Mucosa of rectum (tissue), 2 donors: ENCODE results near the gene MIOX.
"Not testable (repeated sequence)": the region's sequence is repeated elsewhere in the genome, so short reads cannot be mapped to it uniquely, and the experiment has no call there.

Experiments
- H3K27ac ChIP-seq, 2 donors: one replicate each; pipeline ENCODE4 v1.7.0; 2013; ENCODE audit warnings: inconsistent platforms in 2 of 2, low read depth in 2 of 2, low read length in 2 of 2
- H3K27me3 ChIP-seq, 2 donors: one replicate each; pipeline ENCODE4 v1.7.0; 2013; ENCODE audit warnings: low read length in 2 of 2; ENCODE audit not compliant: control insufficient read depth in 2 of 2, insufficient read depth in 2 of 2
- H3K36me3 ChIP-seq, 2 donors: one replicate each; pipeline ENCODE4 v1.7.0; 2013; ENCODE audit warnings: low read length in 2 of 2; ENCODE audit not compliant: control insufficient read depth in 2 of 2, insufficient read depth in 2 of 2
- H3K4me1 ChIP-seq, 2 donors: one replicate each; pipeline ENCODE4 v1.7.0; 2013; ENCODE audit warnings: low read length in 2 of 2, mild to moderate bottlenecking in 1 of 2; ENCODE audit not compliant: control insufficient read depth in 2 of 2, insufficient read depth in 2 of 2
- H3K4me3 ChIP-seq, 2 donors: one replicate each; pipeline ENCODE4 v1.7.0; 2013; ENCODE audit warnings: low read length in 2 of 2
- H3K9ac ChIP-seq, 2 donors: one replicate each; pipeline ENCODE4 v1.7.0; 2013; ENCODE audit warnings: low read length in 2 of 2, low read depth in 1 of 2, mild to moderate bottlenecking in 1 of 2
- H3K9me3 ChIP-seq, 2 donors: one replicate each; pipeline ENCODE4 v1.7.0; 2013; ENCODE audit warnings: low read length in 2 of 2; ENCODE audit not compliant: control insufficient read depth in 2 of 2
- donor health status: healthy.
- donor health status: Normal muscosa, but diverticular disease.

The MIOX gene

DNA sequence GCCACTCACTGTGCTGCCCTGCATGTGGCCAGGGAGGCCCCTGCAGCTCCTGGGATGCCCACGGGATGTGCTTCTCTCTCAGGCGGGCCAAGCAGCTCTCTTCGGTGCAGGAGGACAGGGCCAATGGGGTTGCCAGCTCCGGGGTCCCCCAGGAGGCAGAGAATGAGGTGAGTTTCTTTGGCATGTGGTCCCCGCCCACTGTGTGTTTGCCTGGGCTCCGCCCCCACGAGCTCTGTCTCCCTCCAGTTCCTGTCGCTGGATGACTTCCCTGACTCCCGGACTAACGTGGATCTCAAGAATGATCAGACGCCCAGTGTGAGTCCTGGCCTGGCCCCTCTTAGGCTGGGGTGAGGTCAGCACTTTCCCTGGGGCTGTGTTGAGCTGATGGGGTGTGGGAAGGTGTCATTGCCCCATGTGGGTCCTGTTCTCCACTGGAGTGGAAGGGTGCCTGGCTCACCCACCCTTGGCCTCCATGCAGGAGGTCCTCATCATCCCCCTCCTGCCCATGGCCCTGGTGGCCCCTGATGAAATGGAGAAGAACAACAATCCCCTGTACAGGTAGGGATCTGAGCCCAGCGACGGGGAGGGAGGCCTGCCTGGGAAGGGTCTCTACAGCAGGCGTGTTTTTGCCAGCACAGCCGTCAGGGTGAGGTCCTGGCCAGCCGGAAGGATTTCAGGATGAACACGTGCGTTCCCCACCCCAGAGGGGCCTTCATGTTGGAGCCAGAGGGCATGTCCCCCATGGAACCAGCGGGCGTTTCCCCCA is 31.0 kb downstream of the MIOX start:
- H3K9me3 ChIP-seq: no peaks in the 10 kb centered on the region
- H3K27ac ChIP-seq: no peak overlapping the region
- no peaks in the 10 kb centered on the region for H3K27me3 ChIP-seq
- peaks cover 43 to 49% of the 10 kb centered on the region in 2 donors for H3K36me3 ChIP-seq
- no peak overlapping the region for H3K9ac ChIP-seq
- H3K4me3 ChIP-seq: no peak overlapping the region
- H3K4me1 ChIP-seq: peaks cover 0 to under 1% of the 10 kb centered on the region in 2 donors

DNA sequence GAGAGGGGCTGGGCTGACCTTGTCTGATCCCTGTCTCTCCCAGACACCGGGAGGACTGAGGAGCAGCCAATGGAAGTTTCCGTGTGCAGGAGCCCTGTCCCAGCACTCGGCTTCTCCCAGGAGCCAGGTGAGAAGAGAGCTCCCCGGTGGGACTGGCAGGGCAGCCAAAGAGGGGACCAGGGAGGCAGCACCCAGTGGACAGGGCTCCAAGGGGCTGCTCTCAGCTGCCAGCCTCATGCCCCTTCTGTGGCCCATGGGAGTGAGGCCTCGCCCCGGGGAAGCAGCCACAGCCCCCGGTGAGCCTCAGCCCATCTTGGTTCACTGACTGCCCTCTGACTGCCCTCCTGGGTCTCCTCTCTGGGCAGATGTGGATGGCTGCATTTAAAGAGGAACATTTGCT is 31.9 kb downstream of the MIOX start:
- Histone ChIP-seq H3K9me3 (no peaks in the 10 kb centered on the region), H3K4me1 (peaks cover 5 to 10% of the 10 kb centered on the region in 2 donors), H3K4me3 (no peak overlapping the region), H3K36me3 (peaks cover 50 to 58% of the 10 kb centered on the region in 2 donors), H3K9ac (no peak overlapping the region), H3K27ac (no peak overlapping the region), H3K27me3 (no peaks in the 10 kb centered on the region)

GRCh38 chr22:50519151-50519550 is 32.5 kb downstream of the MIOX start:
- no peaks in the 10 kb centered on the region for H3K9me3 ChIP-seq
- no peaks in the 10 kb centered on the region for H3K27me3 ChIP-seq
- H3K36me3 ChIP-seq: peaks cover 52 to 61% of the 10 kb centered on the region in 2 donors
- peaks cover 10 to 15% of the 10 kb centered on the region in 2 donors for H3K4me1 ChIP-seq
- no peak overlapping the region for H3K9ac ChIP-seq
- H3K4me3 ChIP-seq: no peak overlapping the region
- H3K27ac ChIP-seq: no peak overlapping the region

DNA sequence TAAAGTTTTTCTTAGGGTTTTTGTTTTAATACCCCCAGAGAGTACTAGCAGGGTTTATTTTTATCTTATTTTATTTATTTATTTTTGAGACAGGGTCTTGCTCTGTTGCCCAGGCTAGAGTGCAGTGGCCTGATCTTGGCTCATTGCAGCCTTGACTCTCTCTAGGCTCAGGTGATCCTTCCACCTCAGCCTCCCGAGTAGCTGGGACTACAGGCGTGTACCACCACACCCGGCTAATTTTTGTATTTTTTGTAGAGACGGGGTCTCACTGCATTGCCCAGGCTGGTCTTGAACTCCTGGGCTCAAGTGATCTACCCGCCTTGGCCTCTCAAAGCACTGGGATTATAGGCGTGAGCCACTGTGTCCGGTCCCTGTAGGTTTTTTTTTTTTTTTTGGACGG is 33.5 kb downstream of the MIOX start:
- H3K9me3 ChIP-seq, H3K27ac ChIP-seq, H3K9ac ChIP-seq, H3K4me3 ChIP-seq, H3K27me3 ChIP-seq: not testable (repeated sequence)
- H3K36me3 ChIP-seq: peaks cover 52 to 56% of the 10 kb centered on the region in 2 donors
- H3K4me1 ChIP-seq: peaks cover 17 to 21% of the 10 kb centered on the region in 2 donors

DNA sequence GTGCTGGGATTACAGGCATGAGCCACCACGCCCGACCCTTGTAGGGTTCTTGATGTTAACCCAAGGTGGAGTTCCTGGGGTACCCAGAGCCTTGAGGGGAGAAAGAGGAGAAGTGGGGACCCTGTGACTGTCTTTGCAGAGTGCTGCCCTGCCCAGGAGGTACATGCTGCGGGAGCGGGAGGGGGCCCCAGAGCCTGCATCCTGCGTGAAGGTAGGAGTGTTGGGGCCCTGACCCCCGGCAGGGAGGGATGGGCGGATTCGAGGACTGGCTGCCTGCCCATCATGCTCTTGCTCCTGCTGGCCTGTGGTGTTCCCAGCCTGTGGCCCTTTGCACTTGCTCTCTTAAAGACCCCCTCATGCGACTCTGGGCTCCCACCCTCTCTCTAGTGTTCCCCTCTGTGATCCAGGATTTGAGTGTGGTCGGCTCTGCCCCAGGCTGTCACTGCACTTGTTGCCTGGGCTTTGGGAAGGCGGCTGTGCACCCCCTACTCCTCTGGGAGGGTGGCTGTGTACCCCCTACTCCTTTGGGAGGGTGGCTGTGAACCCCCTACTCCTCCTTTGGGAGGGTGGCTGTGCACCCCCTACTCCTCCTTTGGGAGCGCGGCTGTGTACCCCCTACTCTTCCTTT is 34.3 kb downstream of the MIOX start:
- H3K9ac ChIP-seq: no peak overlapping the region
- no peaks in the 10 kb centered on the region for H3K27me3 ChIP-seq
- H3K4me1 ChIP-seq: peaks cover 17 to 21% of the 10 kb centered on the region in 2 donors
- no peak overlapping the region for H3K27ac ChIP-seq
- H3K4me3 ChIP-seq: no peak overlapping the region
- H3K9me3 ChIP-seq: no peaks in the 10 kb centered on the region
- H3K36me3 ChIP-seq: peaks cover 52 to 56% of the 10 kb centered on the region in 2 donors

DNA sequence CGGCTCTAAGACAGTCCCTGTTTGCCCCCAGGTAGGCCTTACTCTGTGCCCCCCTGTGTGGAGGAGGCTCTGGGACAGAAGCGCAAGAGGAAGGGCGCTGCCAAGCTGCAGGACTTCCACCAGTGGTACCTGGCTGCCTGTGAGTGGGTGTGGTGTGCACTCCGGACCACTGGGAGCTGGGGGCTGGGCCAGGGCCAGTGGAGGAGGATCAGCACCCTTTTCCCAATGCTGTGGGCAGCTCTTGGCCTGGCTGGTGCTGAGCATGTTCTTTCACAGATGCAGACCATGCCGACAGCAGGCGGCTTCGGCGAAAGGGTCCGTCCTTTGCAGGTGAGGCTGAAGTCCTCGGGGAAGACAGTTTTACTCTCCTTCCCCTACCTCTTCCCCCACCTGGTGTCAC is 35.1 kb downstream of the MIOX start:
- Histone ChIP-seq H3K9ac (no peak overlapping the region), H3K4me3 (no peak overlapping the region), H3K4me1 (peaks cover 23 to 24% of the 10 kb centered on the region in 2 donors), H3K36me3 (peaks cover 46 to 52% of the 10 kb centered on the region in 2 donors), H3K27ac (no peak overlapping the region), H3K9me3 (no peaks in the 10 kb centered on the region), H3K27me3 (no peaks in the 10 kb centered on the region)

GRCh38 chr22:50522208-50522805 is 35.6 kb downstream of the MIOX start:
- no peak overlapping the region for H3K27ac ChIP-seq
- no peak overlapping the region for H3K4me3 ChIP-seq
- H3K27me3 ChIP-seq: no peaks in the 10 kb centered on the region
- H3K4me1 ChIP-seq: peaks cover 26 to 30% of the 10 kb centered on the region in 2 donors
- H3K36me3 ChIP-seq: peaks cover 42 to 48% of the 10 kb centered on the region in 2 donors
- no peak overlapping the region for H3K9ac ChIP-seq
- H3K9me3 ChIP-seq: no peaks in the 10 kb centered on the region

GRCh38 chr22:50522806-50523438 is 36.3 kb downstream of the MIOX start:
- Histone ChIP-seq H3K9ac (no peak overlapping the region), H3K27ac (no peak overlapping the region), H3K27me3 (no peaks in the 10 kb centered on the region), H3K9me3 (no peaks in the 10 kb centered on the region), H3K4me1 (peaks cover 28 to 31% of the 10 kb centered on the region in 2 donors), H3K4me3 (no peak overlapping the region), H3K36me3 (peaks cover 36 to 45% of the 10 kb centered on the region in 2 donors)

DNA sequence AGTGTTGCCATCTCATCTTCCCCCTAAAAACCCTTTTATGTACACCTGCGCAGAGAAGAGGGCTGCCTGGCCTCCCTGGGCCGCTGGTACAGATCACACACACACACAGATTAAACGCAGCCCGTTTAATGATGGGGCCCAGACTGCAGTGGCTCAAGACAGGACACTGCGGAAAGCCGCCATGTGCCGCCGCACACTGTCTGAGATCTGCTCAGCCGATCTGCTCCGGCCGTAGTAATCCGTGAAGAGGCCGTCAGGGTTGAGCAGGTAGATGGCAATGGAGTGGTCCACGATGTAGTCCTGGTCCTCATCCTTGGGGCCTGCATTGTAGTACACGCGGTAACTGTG is 36.8 kb downstream of the MIOX start:
- Histone ChIP-seq H3K9ac (no peak overlapping the region), H3K27ac (no peak overlapping the region), H3K27me3 (no peaks in the 10 kb centered on the region), H3K4me1 (peaks cover 28 to 31% of the 10 kb centered on the region in 2 donors), H3K4me3 (peak overlapping the region; percentile 22 to 81), H3K36me3 (peaks cover 32 to 43% of the 10 kb centered on the region in 2 donors), H3K9me3 (no peaks in the 10 kb centered on the region)
